IMR-90 (cell line): ENCODE measurements around the gene GNG12. TPM values are rescaled to one million over a fixed set of nuclear protein-coding genes. Genes with fewer than 3 reads are reported as not detected.

Source experiments
- ATAC-seq: fragments of 200-7000 bp; cut with Tn5 transposase; 2 replicates; pipeline ENCODE4 v1.9.1; 2020; ENCODE audit warnings: low read depth, mild to moderate bottlenecking, moderate library complexity
- BruUV-seq: library from RNA; stranded (reverse); fragments of 400-500 nt; replicated peaks from 2 replicates; lab custom pipeline; 2021; lab: Mats Ljungman, UMichigan
- CTCF ChIA-PET: fragments of 300-600 bp; formaldehyde crosslinking; extraction: SDS; loops from one replicate; lab custom pipeline; 2021; ENCODE audit warnings: antibody characterized with exemption; lab: Yijun Ruan, JAX
- POLR2A ChIA-PET: fragments of 300-600 bp; sonication (Branson Sonifier 250); formaldehyde crosslinking; loops from one replicate; lab custom pipeline; 2022; ENCODE audit warnings: antibody characterized with exemption; ENCODE audit not compliant: unreplicated experiment; lab: Charles Lee
- DNase-seq: peaks from one replicate; pipeline ENCODE4 v3.0.0; 2013
- H2AFZ ChIP-seq: replicated peaks from 2 replicates; pipeline ENCODE3; 2013; ENCODE audit warnings: low read length, mild to moderate bottlenecking; ENCODE audit not compliant: poor library complexity
- H2AK5ac ChIP-seq: 2 replicates; pipeline ENCODE4 v1.6.1; 2013; ENCODE audit warnings: low read depth, low read length, inconsistent platforms
- H2AK9ac ChIP-seq: replicated peaks from 2 replicates; pipeline ENCODE3; 2013; ENCODE audit warnings: mild to moderate bottlenecking, low read depth, low read length, moderate library complexity; ENCODE audit not compliant: poor library complexity
- H2BK120ac ChIP-seq: 2 replicates; pipeline ENCODE4 v1.6.1; 2013; ENCODE audit warnings: low read depth, low read length, inconsistent platforms
- H2BK15ac ChIP-seq: 3 replicates; pipeline ENCODE4 v1.6.1; 2013; ENCODE audit warnings: low read depth, low read length, inconsistent platforms
- H2BK20ac ChIP-seq: 2 replicates; pipeline ENCODE4 v1.6.1; 2013; ENCODE audit warnings: low read depth, mild to moderate bottlenecking, inconsistent platforms, low read length, moderate library complexity
- H2BK5ac ChIP-seq: 2 replicates; pipeline ENCODE4 v1.6.1; 2013; ENCODE audit warnings: mild to moderate bottlenecking, low read depth, low read length, inconsistent platforms; ENCODE audit not compliant: poor library complexity, severe bottlenecking
- H3K14ac ChIP-seq: replicated peaks from 2 replicates; pipeline ENCODE4 v1.6.1; 2013; ENCODE audit warnings: low read depth, low read length, inconsistent platforms
- H3K18ac ChIP-seq: 2 replicates; pipeline ENCODE4 v1.6.1; 2013; ENCODE audit warnings: low read depth, low read length, control low read depth
- H3K23ac ChIP-seq: 2 replicates; pipeline ENCODE4 v1.6.1; 2013; ENCODE audit warnings: low read depth, low read length, inconsistent platforms
- H3K27ac ChIP-seq: 2 replicates; pipeline ENCODE4 v1.5.1; 2013; ENCODE audit warnings: mild to moderate bottlenecking, control low read depth, low read length; ENCODE audit not compliant: insufficient read depth
- H3K27me3 ChIP-seq: 2 replicates; pipeline ENCODE4 v1.6.1; 2013; ENCODE audit warnings: low read length; ENCODE audit not compliant: control insufficient read depth, insufficient read depth
- H3K36me3 ChIP-seq: 2 replicates; pipeline ENCODE4 v1.6.1; 2013; ENCODE audit warnings: low read length, mixed read lengths; ENCODE audit not compliant: control insufficient read depth, insufficient read depth
- H3K4ac ChIP-seq: 2 replicates; pipeline ENCODE4 v1.6.1; 2013; ENCODE audit warnings: low read depth, low read length, inconsistent platforms
- H3K4me1 ChIP-seq: 2 replicates; pipeline ENCODE4 v1.6.1; 2013; ENCODE audit warnings: low read length, mixed read lengths; ENCODE audit not compliant: control insufficient read depth, insufficient read depth
- H3K4me2 ChIP-seq: 2 replicates; pipeline ENCODE4 v1.6.1; 2013; ENCODE audit warnings: low read depth, mild to moderate bottlenecking, control low read depth, low read length, moderate library complexity
- H3K4me3 ChIP-seq: 2 replicates; pipeline ENCODE4 v1.5.1; 2013; ENCODE audit warnings: low read depth, mild to moderate bottlenecking, control low read depth, low read length, moderate library complexity; ENCODE audit not compliant: insufficient read depth
- H3K56ac ChIP-seq: 2 replicates; pipeline ENCODE4 v1.6.1; 2013; ENCODE audit warnings: low read length, inconsistent platforms; ENCODE audit not compliant: insufficient read depth; ENCODE audit errors: extremely low read depth
- H3K79me1 ChIP-seq, 2 experiments: 2 replicates each; pipeline ENCODE4 v1.6.1; 2013; ENCODE audit warnings: low read length in 2 of 2, inconsistent platforms in 1 of 2, low read depth in 1 of 2
- H3K9ac ChIP-seq: 2 replicates; pipeline ENCODE4 v1.6.1; 2013; ENCODE audit warnings: low read depth, low read length, control low read depth
- H3K9me1 ChIP-seq: 2 replicates; pipeline ENCODE4 v1.6.1; 2013; ENCODE audit warnings: low read length, inconsistent platforms; ENCODE audit not compliant: insufficient read depth
- H3K9me3 ChIP-seq: 2 replicates; pipeline ENCODE4 v1.6.1; 2013; ENCODE audit warnings: low read length; ENCODE audit not compliant: control insufficient read depth, insufficient read depth
- H4K20me1 ChIP-seq: 2 replicates; pipeline ENCODE4 v1.6.1; 2013; ENCODE audit warnings: low read length, inconsistent platforms; ENCODE audit not compliant: insufficient read depth
- H4K5ac ChIP-seq: 2 replicates; pipeline ENCODE4 v1.6.1; 2013; ENCODE audit warnings: mild to moderate bottlenecking, low read depth, low read length, control low read depth
- H4K8ac ChIP-seq, 2 experiments: 2 replicates each; pipeline ENCODE4 v1.6.1; 2013; ENCODE audit warnings: low read depth in 2 of 2, low read length in 2 of 2, control low read depth in 1 of 2, inconsistent platforms in 1 of 2
- H4K91ac ChIP-seq: 2 replicates; pipeline ENCODE4 v1.6.1; 2013; ENCODE audit warnings: low read depth, low read length, inconsistent platforms; ENCODE audit not compliant: insufficient read depth
- BHLHE40 ChIP-seq: fragments of 150-350 bp; IDR thresholded peaks from 2 replicates; pipeline ENCODE4 v1.6.1; 2016; ENCODE audit warnings: mild to moderate bottlenecking, low read depth, low read length
- CEBPB ChIP-seq: IDR thresholded peaks from 2 replicates; pipeline ENCODE4 v1.6.1; 2012; ENCODE audit warnings: low read depth, low read length, improper control_type of control experiment
- CHD1 ChIP-seq: IDR thresholded peaks from 2 replicates; pipeline ENCODE4 v1.6.1; 2012; ENCODE audit warnings: low read depth, low read length, improper control_type of control experiment
- CTCF ChIP-seq: conservative IDR thresholded peaks from 2 replicates; pipeline ENCODE4 v1.5.1; 2012; ENCODE audit warnings: mild to moderate bottlenecking, low read depth, low read length, improper control_type of control experiment
- ELK1 ChIP-seq: fragments of 150-350 bp; IDR thresholded peaks from 2 replicates; pipeline ENCODE4 v1.6.1; 2016; ENCODE audit warnings: low read depth, mild to moderate bottlenecking, low read length, moderate library complexity, borderline replicate concordance
- FOS ChIP-seq: fragments of 150-350 bp; IDR thresholded peaks from 2 replicates; pipeline ENCODE4 v1.6.1; 2016; ENCODE audit warnings: low read depth, low read length
- MAFK ChIP-seq: IDR thresholded peaks from 2 replicates; pipeline ENCODE4 v1.6.1; 2012; ENCODE audit warnings: low read depth, low read length, improper control_type of control experiment
- MAZ ChIP-seq: IDR thresholded peaks from 2 replicates; pipeline ENCODE4 v1.6.1; 2012; ENCODE audit warnings: low read depth, mild to moderate bottlenecking, low read length, improper control_type of control experiment, moderate library complexity, borderline replicate concordance
- MXI1 ChIP-seq: IDR thresholded peaks from 2 replicates; pipeline ENCODE4 v1.6.1; 2012; ENCODE audit warnings: low read depth, mild to moderate bottlenecking, low read length, moderate library complexity, borderline replicate concordance
- NFE2L2 ChIP-seq: fragments of 150-350 bp; IDR thresholded peaks from 2 replicates; pipeline ENCODE4 v1.6.1; 2016; ENCODE audit warnings: low read depth, mild to moderate bottlenecking, low read length
- POLR2A ChIP-seq: IDR thresholded peaks from 2 replicates; pipeline ENCODE4 v1.6.1; 2012; ENCODE audit warnings: mild to moderate bottlenecking, low read depth, low read length
- RAD21 ChIP-seq: IDR thresholded peaks from 2 replicates; pipeline ENCODE4 v1.6.1; 2012; ENCODE audit warnings: low read length, improper control_type of control experiment
- RCOR1 ChIP-seq: IDR thresholded peaks from 2 replicates; pipeline ENCODE4 v1.6.1; 2012; ENCODE audit warnings: mild to moderate bottlenecking, low read length, improper control_type of control experiment; ENCODE audit not compliant: insufficient replicate concordance
- RFX5 ChIP-seq: IDR thresholded peaks from 2 replicates; pipeline ENCODE4 v1.8.0; 2012; ENCODE audit warnings: low read depth, mild to moderate bottlenecking, low read length, moderate library complexity
- SMC3 ChIP-seq: fragments of 150-350 bp; IDR thresholded peaks from 2 replicates; pipeline ENCODE4 v1.6.1; 2016; ENCODE audit warnings: low read depth, mild to moderate bottlenecking, antibody characterized with exemption, low read length, moderate library complexity
- USF2 ChIP-seq: fragments of 150-350 bp; IDR thresholded peaks from 2 replicates; pipeline ENCODE4 v1.6.1; 2017; ENCODE audit warnings: mild to moderate bottlenecking, antibody characterized with exemption, low read length, low read depth
- WGBS, 2 experiments: methylation state at CpG; one replicate each; pipeline versions ENCODE4 v1.1.5 to v1.1.7; 2013; ENCODE audit warnings: missing lambda C conversion rate in 2 of 2; ENCODE audit not compliant: insufficient read length in 1 of 2; ENCODE audit errors: extremely low coverage in 2 of 2; 5-methylcytosine and 5-hydroxymethylcytosine counted together
- dilution Hi-C: fragments of 300-500 bp; cut with HindIII; formaldehyde crosslinking; loops from one replicate; pipeline ENCODE4 v1.14.3; 2018; ENCODE audit warnings: low sequenced_read_pairs; ENCODE audit not compliant: unreplicated experiment
- in situ Hi-C: fragments of 300-500 bp; cut with MboI; formaldehyde crosslinking; loops from 3 replicates; pipeline ENCODE4 v1.14.3; 2019; ENCODE audit warnings: low sequenced_read_pairs, inconsistent platforms, mixed read lengths
- intact Hi-C: fragments of 100-400 bp; cut with micrococcal nuclease; formaldehyde crosslinking; loops from 2 replicates; pipeline ENCODE4 v1.10.0; 2022
- polyA plus RNA-seq, 3 experiments: library from polyadenylated mRNA; depleted of rRNA; stranded (reverse); fragments of >200 nt; gene quantifications; 2 replicates each; pipeline ENCODE4 v1.2.3, GENCODE V29; 2012; ENCODE audit warnings: low replicate concordance in 1 of 3
- total RNA-seq: library from RNA; depleted of rRNA; stranded (reverse); fragments of >200 nt; gene quantifications from 2 replicates; pipeline ENCODE4 v1.2.3, GENCODE V29; 2012

The GNG12 gene
- total and polyA plus RNA-seq, 2 of the 4 experiments (the other 2 are of a cell fraction): 92.3 to 132 TPM

- Histone ChIP-seq H3K4ac (no peak overlapping the region), H2BK120ac (no peak overlapping the region), H3K27ac (no peak overlapping the region), H2BK15ac (no peak overlapping the region), H2AFZ (no peak overlapping the region), H3K4me1 (peaks cover 8% of the 10 kb centered on the region), H3K14ac (no peak overlapping the region), H3K9me3 (no peaks in the 10 kb centered on the region), H3K36me3 (peaks cover 8% of the 10 kb centered on the region; the same call in 1 of the 2 replicates), H2BK20ac (no peak overlapping the region), H3K18ac (no peak overlapping the region), H3K4me3 (no peak overlapping the region), H3K4me2 (no peak overlapping the region), H2BK5ac (no peak overlapping the region), H3K9me1 (peaks cover 23% of the 10 kb centered on the region), H3K56ac (no peak overlapping the region), H4K91ac (no peak overlapping the region), H3K79me1 (peaks cover 37 to 73% of the 10 kb centered on the region in 2 experiments), H4K20me1 (peaks cover 6% of the 10 kb centered on the region), H3K9ac (no peak overlapping the region), H3K27me3 (no peaks in the 10 kb centered on the region), H4K5ac (no peak overlapping the region), H2AK5ac (no peak overlapping the region; the same call in 1 of the 2 replicates), H4K8ac (no peak overlapping the region), H3K23ac (no peak overlapping the region), H2AK9ac (no peak overlapping the region)
- dilution Hi-C loops (no loop called here), intact Hi-C loops (no loop called here), in situ Hi-C loops (no loop called here)
- DNase-seq (no peak), ATAC-seq (no peak)
- ChIA-PET POLR2A (no interaction called here), CTCF (no interaction called here)
- TF ChIP-seq USF2 (no peak), CHD1 (no peak), NFE2L2 (no peak), ELK1 (no peak), RFX5 (no peak), RAD21 (no peak), SMC3 (no peak), RCOR1 (no peak), CEBPB (no peak), CTCF (no peak), MXI1 (no peak), POLR2A (no peak), MAFK (no peak), MAZ (no peak), BHLHE40 (no peak), FOS (no peak)
- no TSS peak for BruUV-seq
- 63% methylated on average over 1 of the region's 2 CpGs; no CpG with 5 or more reads in 1 of the 2 experiments for WGBS, 2 experiments
Measured at GRCh38 chr1:67731322-67731721, 101.9 kb downstream of the GNG12 start.
